GM12874 (cell line): Measurements from ENCODE around the gene C1orf21.

Experiments
- CTCF ChIP-seq: IDR thresholded peaks from 2 replicates; pipeline ENCODE4 v1.5.1; 2011; ENCODE audit warnings: low read depth, mild to moderate bottlenecking, control low read depth, low read length, moderate library complexity; ENCODE audit not compliant: insufficient read depth

The C1orf21 gene

GRCh38 chr1:184518736-184519357 is 132.0 kb downstream of the C1orf21 start:
- no peak for TF ChIP-seq CTCF

- no peak for TF ChIP-seq CTCF
Measured at GRCh38 chr1:184520336-184520735, 133.5 kb downstream of the C1orf21 start.

GRCh38 chr1:184524248-184524647 is 137.4 kb downstream of the C1orf21 start:
- TF ChIP-seq CTCF, result no peak

GRCh38 chr1:184527402-184527801 is 140.6 kb downstream of the C1orf21 start:
- TF ChIP-seq CTCF, result no peak

- no peak for TF ChIP-seq CTCF
Measured at GRCh38 chr1:184530226-184530625, 143.4 kb downstream of the C1orf21 start.

- no peak for TF ChIP-seq CTCF
Measured at GRCh38 chr1:184531296-184531695, 144.5 kb downstream of the C1orf21 start.

GRCh38 chr1:184532199-184532598 is 145.4 kb downstream of the C1orf21 start:
- TF ChIP-seq CTCF, result no peak
